ENCODE data around the gene PPP1R14B.

DNA sequence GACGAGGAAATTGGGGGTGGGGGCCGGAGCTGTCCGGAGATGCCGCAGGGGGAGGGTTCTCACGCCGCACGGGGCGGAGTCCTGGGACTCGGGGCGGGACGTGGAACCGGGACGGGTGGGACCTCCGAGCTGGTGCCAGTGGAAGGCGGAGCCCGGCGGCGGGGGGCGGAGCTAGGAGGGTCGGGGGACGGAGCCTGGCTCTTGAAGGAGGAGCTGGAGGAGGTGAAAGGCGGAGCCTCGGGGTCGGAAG is 5.6 kb downstream of the PPP1R14B start:
- TF ChIP-seq, protein P1, sequence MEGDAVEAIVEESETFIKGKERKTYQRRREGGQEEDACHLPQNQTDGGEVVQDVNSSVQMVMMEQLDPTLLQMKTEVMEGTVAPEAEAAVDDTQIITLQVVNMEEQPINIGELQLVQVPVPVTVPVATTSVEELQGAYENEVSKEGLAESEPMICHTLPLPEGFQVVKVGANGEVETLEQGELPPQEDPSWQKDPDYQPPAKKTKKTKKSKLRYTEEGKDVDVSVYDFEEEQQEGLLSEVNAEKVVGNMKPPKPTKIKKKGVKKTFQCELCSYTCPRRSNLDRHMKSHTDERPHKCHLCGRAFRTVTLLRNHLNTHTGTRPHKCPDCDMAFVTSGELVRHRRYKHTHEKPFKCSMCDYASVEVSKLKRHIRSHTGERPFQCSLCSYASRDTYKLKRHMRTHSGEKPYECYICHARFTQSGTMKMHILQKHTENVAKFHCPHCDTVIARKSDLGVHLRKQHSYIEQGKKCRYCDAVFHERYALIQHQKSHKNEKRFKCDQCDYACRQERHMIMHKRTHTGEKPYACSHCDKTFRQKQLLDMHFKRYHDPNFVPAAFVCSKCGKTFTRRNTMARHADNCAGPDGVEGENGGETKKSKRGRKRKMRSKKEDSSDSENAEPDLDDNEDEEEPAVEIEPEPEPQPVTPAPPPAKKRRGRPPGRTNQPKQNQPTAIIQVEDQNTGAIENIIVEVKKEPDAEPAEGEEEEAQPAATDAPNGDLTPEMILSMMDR (IDR thresholded peaks at IDR 0.05) = no peak
- TF ChIP-seq POLR2A (IDR thresholded peaks at IDR 0.05) = no peak
- no peak for TF ChIP-seq EP300 (IDR thresholded peaks at IDR 0.05)

All from ovary (tissue), 3 donors.